CD4-positive, alpha-beta T cell treated with Interleukin-15 for 4 hours (primary cell): Measurements from ENCODE around the gene NUAK1.

Experiments
- DNase-seq: peaks from one replicate; pipeline ENCODE4 v3.0.0-alpha.2; 2020; ENCODE audit warnings: low spot score

Gene NUAK1

GRCh38 chr12:106109168-106109910 is 29.4 kb downstream of the NUAK1 start:
- DNase-seq = no peak

- DNase-seq = no peak
Measured at GRCh38 chr12:106108185-106108835, 30.4 kb downstream of the NUAK1 start.

GRCh38 chr12:106107566-106107965 is 31.2 kb downstream of the NUAK1 start:
- no peak for DNase-seq

GRCh38 chr12:106106892-106107291 is 31.9 kb downstream of the NUAK1 start:
- no peak for DNase-seq

GRCh38 chr12:106106061-106106566 is 32.6 kb downstream of the NUAK1 start:
- DNase-seq = no peak

GRCh38 chr12:106101803-106102202 is 37.0 kb downstream of the NUAK1 start:
- no peak for DNase-seq

GRCh38 chr12:106098691-106099200 is 40.0 kb downstream of the NUAK1 start:
- DNase-seq = no peak

- DNase-seq = no peak
Measured at GRCh38 chr12:106097011-106097410, 41.7 kb downstream of the NUAK1 start.

GRCh38 chr12:106096376-106096775 is 42.4 kb downstream of the NUAK1 start:
- DNase-seq = no peak

- DNase-seq = no peak
Measured at GRCh38 chr12:106094304-106094703, 44.5 kb downstream of the NUAK1 start.

- DNase-seq = no peak
Measured at GRCh38 chr12:106093246-106093645, 45.5 kb downstream of the NUAK1 start.

- DNase-seq = no peak
Measured at GRCh38 chr12:106091446-106091820, 47.3 kb downstream of the NUAK1 start.

GRCh38 chr12:106090591-106091445 is 47.9 kb downstream of the NUAK1 start:
- no peak for DNase-seq

- DNase-seq = no peak
Measured at GRCh38 chr12:106089935-106090334, 48.8 kb downstream of the NUAK1 start.

- no peak for DNase-seq
Measured at GRCh38 chr12:106088811-106089485, 49.8 kb downstream of the NUAK1 start.

GRCh38 chr12:106088246-106088808 is 50.4 kb downstream of the NUAK1 start:
- DNase-seq = no peak

GRCh38 chr12:106086696-106087095 is 52.1 kb downstream of the NUAK1 start:
- DNase-seq = no peak

GRCh38 chr12:106085213-106085612 is 53.5 kb downstream of the NUAK1 start:
- no peak for DNase-seq

GRCh38 chr12:106084759-106085158 is 54.0 kb downstream of the NUAK1 start:
- DNase-seq = no peak

GRCh38 chr12:106084014-106084671 is 54.6 kb downstream of the NUAK1 start:
- DNase-seq = no peak
